HG02973 (cell line): Measurements from ENCODE around the gene LRP5.

Source experiments
- ATAC-seq: cut with Tn5 transposase; IDR thresholded peaks from one replicate; pipeline ENCODE4 v1.9.1; 2021; ENCODE audit warnings: moderate library complexity; ENCODE audit not compliant: unreplicated experiment

LRP5 gene

DNA sequence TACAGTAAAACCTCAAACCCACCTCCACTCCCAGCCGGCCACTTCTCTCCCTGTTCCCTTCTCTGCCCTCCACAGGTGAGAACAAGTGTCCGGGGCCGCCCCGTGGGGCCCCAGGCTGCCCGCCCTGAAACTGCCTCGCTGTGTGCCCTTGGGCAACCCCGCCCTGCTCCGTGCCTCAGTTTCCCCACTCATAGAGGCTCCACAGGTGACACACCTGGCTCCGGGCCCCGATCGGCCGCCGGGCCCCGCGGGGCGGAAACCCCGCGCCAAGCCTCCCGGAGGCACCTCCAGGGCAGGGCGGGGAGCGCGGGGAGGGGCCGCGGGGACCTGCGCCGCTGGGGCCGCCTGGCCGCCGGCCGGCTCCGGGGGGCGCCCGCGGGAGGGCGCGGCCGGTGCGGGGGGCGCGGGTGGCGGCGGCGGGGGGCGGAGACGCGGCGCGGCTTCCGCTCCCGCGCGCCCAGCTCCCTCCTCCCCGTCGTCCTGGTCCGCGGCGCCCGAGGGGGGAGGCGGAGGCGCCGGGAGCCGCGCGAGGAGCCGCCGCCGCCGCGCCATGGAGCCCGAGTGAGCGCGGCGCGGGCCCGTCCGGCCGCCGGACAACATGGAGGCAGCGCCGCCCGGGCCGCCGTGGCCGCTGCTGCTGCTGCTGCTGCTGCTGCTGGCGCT is at the start of gene LRP5:
TSS of gene LRP5 (plus strand) at position 475 of the 663 bp plus-strand sequence. CDS start at position 599, 124 bp downstream.
- no peak for ATAC-seq

DNA sequence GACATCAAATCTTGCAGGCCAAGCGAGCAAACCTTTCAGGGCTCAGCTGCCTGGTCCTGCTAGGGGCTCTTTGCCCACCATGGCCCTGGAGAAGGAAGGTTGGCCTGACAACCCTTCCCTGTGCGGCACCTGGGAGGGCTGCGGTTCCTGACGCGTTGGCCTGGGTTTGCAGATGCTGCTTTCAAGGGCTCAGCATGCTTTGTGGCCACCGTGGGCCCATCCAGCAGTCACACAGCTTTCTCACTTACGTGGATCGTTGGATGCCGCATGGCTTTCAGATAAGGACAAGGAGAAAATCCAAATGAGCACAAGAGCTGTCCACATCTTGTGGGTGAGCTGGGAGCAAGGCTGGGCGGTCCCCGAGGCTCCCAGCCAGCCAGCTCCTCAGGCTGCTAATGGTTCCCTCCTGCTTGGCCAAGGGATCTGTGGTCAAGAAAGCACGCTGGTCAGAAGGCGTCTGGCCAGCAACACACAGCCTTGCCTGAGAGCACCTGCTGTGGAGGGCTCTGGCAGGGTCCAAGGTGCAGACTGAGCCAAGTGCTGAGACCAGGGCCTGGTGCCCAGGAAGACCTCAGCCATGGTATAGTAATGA is 48.9 kb upstream of the LRP5 start:
- ATAC-seq: no peak

DNA sequence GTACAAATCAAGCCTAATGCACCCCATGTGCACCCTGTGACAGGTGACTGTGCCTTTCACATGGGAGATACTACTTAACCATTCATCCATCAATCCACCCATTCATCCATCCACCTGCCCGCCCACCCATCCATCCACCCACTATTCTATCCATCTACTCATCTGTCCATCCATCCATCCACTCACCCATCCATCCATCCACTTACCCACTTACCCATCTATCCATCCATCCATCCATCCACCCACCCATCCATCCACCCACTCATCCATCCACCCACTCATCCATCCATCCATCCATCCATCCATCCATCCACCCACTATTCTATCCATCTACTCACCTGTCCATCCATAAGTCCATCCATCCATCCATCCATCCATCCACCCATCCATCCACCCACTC is 48.1 kb upstream of the LRP5 start:
- no peak for ATAC-seq

DNA sequence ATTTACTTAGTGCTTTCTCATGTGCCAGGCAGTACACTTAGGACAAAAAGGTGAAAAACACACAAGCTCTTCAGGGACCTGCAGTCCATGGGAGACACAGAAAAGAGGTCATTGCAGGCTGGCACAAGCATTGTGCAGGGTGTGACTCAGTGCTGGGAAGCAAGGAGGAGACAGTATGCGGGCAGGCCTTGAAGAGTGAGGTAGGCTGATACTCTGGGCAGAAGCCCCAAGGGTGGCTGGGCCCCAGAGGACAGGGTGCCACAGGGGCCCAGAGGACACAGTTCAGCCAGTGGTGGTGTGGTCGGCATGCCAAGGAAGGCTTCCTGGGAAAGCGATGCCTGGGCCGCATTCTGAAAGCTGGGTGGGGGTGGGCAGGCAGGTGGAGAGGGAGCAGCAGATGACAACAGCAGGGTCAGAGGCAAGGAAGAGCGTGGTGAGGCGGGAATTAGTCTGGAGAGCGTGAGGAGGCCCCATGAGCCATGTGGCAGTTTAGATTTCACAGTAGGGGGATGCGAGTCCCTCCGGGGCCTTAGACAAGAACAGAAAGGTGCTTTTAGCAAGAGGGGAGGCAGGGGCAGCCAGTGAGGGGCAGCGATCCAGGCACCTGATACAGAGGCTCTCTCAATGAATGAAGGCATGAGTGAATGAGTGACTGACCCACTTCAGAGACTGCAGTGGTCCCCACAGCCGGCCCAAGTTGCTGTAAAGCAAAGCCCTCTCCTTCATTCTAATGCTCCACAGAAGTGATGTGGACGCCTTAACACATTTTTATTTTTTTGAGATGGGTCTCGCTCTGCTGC is 47.5 kb upstream of the LRP5 start:
- no peak for ATAC-seq

DNA sequence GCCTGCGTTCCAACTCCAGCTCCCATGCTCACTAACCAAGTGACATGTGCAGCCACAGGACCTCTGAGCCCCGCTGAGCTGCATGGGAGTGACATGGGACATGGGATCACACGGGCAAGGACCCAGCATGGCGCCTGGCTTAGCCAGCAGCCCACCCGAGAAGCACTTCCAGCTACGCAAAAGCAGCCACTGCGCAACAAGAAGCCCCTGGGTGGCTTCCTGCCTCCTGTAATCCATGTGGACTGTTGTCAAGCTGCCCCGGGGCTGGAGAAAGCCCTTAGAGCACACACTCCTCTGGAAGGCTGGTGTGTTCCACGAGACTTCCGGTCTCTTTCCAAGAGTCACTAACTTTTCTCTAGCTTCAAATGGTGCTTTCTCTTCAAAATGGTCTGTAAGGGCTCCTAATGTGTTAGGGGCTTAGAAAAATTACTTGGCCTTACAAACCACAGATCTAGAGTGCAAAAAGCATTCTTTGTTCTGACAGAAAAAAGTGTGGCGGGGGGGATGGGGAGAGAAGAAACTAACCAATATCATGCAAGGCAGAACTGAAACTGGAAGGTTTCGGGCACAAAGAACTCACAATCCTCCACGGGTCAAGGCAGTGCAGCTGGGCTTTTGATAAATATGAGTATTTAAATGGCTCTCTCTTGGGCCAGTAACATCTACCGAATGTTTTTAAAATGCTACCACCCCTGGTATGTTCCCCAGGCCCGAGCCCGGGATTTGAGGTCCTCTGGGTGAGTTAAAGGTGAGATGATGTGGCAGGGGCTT is 46.1 kb upstream of the LRP5 start:
- ATAC-seq: no peak

DNA sequence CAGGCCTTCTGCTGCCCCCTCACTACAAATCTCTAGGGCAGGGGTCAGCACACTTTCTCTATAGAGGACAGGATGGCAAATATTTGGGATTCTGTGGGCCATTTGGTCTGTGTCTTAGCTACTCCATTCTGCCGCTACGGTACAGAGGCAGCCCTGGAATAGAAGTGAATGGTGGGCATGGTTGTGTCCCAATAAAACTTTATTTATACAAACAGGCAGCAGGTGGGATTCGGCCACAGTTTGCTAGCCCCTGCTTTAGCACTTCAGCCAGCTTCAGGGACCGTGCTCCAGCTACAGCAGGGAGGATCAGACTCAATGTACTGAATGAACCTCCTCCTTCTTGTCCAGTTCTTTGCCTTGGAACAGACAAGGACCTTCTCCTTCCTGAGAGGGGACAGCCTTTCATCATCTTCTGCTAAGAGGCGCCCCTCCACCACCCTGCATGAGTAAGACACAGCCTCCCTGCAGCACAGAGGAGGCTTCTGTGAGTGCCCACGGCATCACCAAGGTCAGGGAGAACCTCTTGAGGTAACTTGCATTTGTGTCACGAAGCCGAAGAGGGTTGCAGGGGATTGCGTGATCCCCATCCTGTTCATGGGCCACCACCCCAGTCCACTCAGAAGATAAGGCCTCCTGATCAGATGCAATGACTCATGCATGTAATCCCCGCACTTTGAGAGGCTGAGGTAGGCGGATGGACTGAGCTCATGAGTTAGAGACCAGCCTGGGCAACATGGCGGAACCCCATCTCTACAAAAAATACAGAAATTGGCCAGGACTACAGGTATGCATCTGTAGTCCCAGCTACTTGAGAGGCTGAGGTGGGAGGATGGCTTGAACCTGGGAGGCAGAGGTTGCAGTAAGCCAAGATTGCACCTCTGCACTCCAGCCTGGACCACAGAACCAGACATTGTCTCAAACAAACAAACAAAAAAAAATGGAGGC is 45.2 kb upstream of the LRP5 start:
- no peak for ATAC-seq

DNA sequence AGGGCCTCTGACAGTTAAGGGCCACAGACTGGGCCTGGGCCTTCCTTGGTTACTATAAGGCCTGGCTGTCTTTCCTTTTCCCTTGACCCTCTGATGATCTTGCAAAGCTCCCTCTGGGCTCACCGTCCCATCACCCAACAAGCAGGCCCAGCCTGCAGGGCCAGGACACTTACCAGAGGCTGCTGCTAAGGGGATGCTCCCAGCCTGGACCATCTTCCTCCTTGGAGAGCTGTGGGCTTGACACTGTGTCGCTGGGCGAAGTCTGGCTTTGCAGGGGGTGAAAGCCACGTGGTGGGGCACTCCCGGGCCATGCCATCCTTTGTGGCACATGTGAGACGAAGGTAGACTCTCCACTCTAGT is 44.5 kb upstream of the LRP5 start:
- ATAC-seq: no peak

DNA sequence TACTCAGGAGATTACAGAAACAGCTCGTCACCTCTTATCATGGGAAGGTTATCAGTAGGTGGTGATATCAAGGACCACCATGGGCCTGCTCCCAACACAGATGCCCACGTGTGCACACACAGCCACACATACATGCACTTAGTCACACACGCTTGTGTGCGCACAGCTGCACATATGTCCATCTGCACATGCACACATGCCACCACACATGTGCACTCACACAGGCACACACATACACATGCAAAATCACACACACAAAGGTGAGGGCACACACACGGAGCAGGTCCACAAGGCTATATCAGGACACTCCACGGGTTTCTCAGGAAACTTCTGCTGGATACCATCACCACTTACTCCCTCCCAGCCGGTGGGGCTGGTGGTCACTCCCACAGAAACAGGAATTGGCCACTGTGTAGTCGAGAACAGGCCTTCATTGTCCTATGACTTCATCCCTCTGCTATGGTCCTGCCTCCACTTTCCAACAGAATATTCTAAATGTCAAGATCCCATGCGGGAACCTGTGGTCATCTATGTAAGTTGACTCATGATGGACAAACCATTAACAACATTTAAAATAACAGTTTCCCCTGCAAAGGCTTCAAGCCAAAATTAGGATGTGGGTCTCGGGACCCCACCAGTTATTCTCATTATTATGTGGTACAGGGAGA is 42.8 kb upstream of the LRP5 start:
- no peak for ATAC-seq

DNA sequence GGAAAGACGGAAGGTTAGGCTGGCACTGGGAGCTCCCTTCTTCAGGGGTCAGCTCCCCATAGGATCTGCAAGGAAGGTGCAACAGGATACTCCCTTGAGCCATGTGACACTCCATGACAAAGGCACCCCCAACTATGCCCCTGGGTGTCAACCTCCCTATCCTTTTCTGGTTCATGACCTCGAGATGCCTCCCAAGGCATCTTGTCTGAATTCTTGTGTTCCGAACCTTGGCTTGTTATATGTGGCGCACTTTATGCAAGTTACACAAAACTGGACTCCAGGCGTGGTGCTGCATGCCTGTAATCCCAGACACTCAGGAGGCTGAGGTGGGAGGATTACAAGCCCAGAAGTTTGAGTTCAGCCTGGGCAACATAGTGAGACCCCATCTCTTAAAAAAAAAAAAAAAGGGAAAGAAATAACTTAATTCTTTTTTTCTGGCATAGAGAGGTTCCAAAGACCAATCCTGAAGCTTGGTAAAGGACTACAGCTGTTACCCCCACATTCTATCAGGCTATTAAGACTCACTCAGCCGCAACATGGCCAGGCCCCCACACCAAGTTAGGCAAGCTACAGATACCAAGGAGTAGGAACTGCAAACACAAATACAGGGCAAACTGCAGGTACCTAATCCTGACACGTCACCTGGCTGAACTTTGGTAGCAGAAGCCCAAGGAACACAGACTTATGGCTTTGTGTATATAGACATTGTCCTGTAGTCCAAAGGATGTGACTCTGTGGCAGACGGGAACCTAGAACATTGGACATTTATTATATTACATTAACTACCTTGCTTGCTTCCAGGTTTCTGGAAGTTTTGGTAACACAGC is 42.0 kb upstream of the LRP5 start:
- ATAC-seq: no peak

DNA sequence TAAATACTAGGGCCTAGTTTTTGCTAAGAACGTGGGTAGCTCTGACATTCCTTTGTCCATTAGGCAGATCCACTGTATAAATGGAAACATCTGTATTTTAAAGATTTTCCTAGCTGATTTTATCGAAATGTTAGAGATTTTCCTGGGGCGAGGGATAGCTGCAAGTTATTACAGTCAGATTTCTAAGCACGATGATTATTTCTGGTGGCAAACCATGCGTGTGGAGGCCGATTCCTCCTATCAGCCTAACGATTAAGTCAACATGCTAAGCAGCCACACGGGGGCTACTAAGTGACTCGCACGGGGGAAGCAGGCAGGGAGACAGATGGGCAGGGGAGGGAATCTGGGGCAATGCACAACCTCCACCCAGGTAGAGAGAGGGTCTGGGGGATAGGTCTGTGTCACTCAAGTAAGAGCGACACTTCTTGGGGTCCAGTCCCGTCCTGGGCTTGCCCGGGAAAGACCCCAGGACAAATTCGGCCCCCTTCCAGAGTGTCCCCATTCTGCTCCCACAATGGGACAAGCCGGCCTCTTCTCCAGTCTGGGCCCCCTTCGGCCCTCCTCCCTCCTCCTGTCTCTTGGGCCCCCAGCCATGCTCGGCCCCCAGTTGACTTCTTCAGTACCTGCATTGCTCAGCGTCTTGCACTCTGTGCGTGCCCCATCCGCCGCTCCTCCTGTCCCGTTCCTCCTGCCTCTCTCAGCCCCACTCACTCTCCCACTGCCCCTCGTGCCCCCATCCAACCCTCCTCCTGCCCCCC is 41.2 kb upstream of the LRP5 start:
- ATAC-seq: peak; percentile 21

DNA sequence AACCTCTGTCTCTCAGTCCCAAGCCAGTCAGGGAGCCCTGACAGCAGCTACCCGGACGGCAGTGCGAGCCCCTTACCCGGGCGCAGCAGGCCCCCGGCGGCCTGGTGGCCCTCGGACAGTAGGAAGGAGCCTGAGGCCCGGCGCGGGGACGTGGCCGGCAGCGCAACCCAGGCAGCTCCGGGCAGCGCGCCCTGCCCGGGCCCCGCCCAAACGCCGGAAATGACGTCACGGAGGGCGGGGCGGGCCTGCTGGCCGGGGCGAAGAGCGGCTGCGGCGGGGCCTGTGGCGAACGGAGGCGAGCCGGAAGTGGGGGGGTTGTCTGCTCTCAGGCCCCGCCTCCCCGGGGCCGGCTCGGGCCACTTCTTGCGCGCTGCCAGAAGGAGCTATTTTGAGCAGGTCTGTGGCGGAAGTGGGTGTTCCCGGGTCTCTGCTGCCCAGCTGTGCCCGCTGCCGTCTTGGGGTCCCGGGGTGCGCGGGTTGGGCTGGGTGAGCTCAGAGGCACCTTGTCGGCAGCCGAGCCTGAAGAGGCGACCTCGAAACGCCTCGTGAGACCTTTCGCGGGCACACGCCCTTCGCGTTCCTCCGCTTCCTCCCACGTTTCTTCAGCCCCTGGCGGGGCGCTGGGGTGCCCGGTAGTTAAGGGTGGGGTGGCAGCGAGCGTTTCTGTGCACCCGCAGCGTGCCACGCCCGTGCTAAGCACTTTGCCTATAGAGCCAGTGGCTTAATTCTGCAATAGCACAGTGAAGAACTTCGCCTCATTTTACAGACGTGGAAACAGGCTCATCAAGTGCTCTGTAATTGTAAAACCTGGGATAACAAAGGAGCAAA is 40.4 kb upstream of the LRP5 start, which contains the start of gene C11orf24:
TSS of gene C11orf24 (minus strand) at position 193 of the 828 bp plus-strand sequence. CDS start 8,206 bp downstream, outside the sequence.
- peak; percentile 63 for ATAC-seq

DNA sequence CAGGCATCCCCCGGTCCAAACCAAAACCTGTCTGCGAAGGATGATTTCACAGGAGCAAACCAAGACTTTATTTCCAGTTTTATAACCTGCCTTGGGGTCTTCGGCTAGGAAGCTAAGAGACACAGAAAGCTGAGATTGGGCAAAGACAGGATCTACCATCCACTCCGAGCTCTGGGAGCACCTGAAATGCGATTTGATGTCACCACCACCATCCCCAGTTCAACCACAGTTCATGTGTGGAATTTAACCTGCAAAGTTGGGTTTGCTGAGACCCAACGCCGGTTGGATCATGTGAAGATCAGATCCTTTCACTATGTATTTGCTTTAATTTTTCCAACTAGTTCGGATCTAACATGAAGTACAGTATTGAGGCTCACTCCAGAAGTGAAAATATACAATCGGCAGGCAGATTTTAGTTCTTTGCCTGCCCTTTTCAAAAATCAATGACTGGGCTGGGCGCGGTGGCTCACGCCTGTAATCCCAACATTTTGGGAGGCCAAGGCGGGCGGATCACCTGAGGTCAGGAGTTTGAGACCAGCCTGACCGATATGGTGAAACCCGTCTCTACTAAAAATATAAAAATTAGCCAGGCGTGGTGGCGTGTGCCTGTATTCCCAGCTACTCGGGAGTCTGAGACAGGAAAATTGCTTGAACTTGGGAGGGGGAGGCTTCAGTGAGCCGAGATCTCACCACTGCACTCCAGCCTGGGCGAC is 39.2 kb upstream of the LRP5 start:
- no peak for ATAC-seq

DNA sequence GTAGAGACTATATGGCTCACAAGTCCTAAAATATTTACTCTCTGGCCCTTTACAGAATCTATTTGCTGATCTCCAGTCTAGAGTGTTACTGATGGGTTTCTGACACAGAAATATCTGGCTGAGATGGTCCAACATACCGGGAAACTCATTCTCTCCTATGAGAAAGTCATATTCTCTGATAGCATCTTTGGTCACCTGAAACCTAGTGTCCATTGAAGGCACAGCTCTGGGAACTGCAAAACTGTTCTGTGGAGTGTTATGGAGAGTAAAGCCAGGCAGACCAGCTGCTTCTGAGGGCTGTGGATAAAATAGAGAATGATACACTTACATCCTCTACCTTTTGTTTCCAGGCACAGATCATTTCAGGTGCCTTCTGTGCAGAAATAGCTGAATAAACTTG is 38.1 kb upstream of the LRP5 start:
- ATAC-seq: no peak

DNA sequence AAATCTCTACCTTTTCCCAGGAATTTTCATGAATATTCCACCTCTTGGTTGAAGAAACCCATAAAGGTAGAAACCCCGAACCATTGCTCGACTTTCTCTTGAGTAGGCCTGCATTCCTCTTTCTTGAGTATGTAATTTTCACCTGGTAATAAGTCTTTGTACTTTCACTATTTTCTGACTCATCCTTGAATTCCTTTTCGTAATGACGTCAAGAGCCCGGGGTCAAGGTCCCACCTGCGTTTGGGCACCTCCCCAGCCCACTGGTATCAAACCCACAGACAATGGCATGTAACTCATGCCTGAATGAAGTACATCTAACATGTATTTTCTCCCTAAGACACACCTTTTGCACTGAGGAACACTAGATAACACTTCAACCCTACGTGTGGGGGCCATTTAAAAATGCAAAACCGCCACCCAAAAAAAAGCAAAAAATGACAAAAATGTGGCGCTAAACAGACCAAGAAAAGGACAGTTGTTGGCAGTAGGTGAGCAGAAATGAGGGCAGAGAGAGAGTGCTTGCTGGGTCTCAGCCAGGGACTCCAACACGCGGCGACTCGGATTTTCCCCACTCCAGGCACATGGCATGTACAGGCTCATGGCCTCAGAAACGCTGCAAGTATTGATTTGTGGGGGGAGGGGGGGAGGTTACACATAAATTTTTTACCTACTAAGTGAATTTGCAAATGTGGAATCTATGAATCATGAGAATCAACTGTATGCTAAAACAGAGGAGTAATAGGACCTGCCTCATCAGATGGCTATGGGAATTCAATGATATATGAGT is 36.5 kb upstream of the LRP5 start:
- no peak for ATAC-seq

DNA sequence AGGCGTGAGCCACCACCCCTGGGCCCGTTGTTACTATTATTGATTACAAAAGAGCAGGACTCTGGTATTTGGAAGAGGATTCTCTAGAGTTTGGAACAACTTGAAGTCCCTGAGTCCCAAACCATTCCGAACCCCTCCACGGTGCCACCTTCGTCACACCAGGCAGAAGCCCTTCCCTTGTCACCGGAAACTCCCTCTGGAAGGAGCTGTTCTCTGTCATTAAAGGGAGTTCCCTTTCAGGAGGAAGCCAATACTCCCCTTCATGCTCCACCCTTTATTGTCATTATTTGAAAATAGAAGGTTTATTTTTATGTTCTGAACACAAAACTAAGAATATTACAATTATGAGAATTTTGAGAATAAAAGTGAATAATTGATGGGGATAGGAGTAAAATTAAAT is 35.5 kb upstream of the LRP5 start:
- ATAC-seq: no peak

DNA sequence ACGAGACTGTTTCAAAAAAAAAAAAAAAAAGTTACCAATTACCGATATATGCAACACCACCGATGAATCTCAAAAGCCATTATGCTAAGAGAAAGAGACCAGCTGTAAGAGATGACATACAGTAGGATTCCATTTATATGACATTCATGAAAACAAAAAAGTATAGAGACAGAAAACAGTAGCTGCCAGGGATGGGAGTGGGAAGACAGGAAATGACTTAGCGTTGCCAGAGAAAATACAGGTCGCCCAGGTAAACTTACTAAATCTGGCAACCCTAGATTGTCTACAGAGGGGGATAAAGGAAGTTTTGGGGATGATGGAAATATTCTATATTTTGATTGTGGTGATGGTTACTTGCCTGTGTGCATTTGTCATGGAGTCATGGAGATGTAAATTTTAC is 32.7 kb upstream of the LRP5 start:
- no peak for ATAC-seq
